ENCODE data around the gene YY1AP1. TPM values are rescaled to one million over a fixed set of nuclear protein-coding genes. Genes with fewer than 3 reads are reported as not detected.

The YY1AP1 gene
- total and polyA plus RNA-seq, 10 of the 15 experiments (the other 5 are each of a cell fraction or from before 2014, with no cell fraction given), result 13.2 to 118 (median 40.5) TPM

- TF ChIP-seq REST (IDR thresholded peaks at IDR 0.05; ENCODE audit: low read depth, low read length) (no peak), CTCF (IDR thresholded peaks at IDR 0.05 in 2 of 3, conservative IDR thresholded peaks at IDR 0.05 in 1 of 3; ENCODE audit: control insufficient read depth in 2 of 3, extremely low read depth in 1 of 3, insufficient read depth in 1 of 3, low read depth in 3 of 3, low read length in 3 of 3) (no peak), ZNF24 (IDR thresholded peaks at IDR 0.05) (no peak), PKNOX1 (IDR thresholded peaks at IDR 0.05) (no peak)
These were observed 16.8 kb downstream of the YY1AP1 start (continued) for GRCh38 chr1:155671750-155672149.
